GM13977 (cell line): ENCODE results near the gene TIAL1.
"Not testable (repeated sequence)": the region's sequence is repeated elsewhere in the genome, so short reads cannot be mapped to it uniquely, and the experiment has no call there.

Source experiments
- DNase-seq: peaks from one replicate; pipeline ENCODE4 v3.0.0; 2012; ENCODE audit warnings: low spot score
- in situ Hi-C: fragments of 300-500 bp; cut with MboI; formaldehyde crosslinking; loops from one replicate; pipeline ENCODE4 v1.12.0; 2022; ENCODE audit warnings: low sequenced_read_pairs, low pct_unique_long_range_greater_than_20kb, mixed read lengths, inconsistent platforms; ENCODE audit not compliant: unreplicated experiment
- TF ChIP-seq, protein P1 (sequence below): IDR thresholded peaks from 2 replicates; pipeline ENCODE4 v1.5.1; 2012; ENCODE audit warnings: mild to moderate bottlenecking, control low read depth; ENCODE audit not compliant: insufficient read depth; ENCODE audit errors: extremely low read depth, missing control alignments

Gene TIAL1

DNA sequence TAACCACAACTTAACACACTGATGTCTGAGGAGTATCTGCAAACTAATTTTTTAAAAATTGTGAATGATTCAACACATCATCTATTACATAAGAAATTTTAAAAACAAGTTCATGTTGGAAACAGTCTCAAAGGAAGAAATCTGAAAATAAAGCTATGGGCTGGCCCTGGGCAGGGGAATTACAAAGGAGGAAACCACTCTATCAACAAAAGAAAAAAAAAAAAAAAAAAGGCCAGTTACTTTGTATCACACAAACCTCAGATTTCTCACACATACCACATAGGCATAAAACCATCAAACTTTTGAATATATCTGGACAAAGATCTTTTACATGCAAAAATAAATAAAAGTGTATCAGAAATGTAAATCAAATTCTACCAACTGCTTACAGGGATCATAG is 20.8 kb downstream of the TIAL1 start:
- no peak for DNase-seq
- in situ Hi-C loops = no loop called here
- TF ChIP-seq, protein P1, sequence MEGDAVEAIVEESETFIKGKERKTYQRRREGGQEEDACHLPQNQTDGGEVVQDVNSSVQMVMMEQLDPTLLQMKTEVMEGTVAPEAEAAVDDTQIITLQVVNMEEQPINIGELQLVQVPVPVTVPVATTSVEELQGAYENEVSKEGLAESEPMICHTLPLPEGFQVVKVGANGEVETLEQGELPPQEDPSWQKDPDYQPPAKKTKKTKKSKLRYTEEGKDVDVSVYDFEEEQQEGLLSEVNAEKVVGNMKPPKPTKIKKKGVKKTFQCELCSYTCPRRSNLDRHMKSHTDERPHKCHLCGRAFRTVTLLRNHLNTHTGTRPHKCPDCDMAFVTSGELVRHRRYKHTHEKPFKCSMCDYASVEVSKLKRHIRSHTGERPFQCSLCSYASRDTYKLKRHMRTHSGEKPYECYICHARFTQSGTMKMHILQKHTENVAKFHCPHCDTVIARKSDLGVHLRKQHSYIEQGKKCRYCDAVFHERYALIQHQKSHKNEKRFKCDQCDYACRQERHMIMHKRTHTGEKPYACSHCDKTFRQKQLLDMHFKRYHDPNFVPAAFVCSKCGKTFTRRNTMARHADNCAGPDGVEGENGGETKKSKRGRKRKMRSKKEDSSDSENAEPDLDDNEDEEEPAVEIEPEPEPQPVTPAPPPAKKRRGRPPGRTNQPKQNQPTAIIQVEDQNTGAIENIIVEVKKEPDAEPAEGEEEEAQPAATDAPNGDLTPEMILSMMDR = no peak

- TF ChIP-seq, protein P1 = no peak
- DNase-seq = no peak
- in situ Hi-C loops = no loop called here
Measured at GRCh38 chr10:119575506-119575905, 21.3 kb downstream of the TIAL1 start.

DNA sequence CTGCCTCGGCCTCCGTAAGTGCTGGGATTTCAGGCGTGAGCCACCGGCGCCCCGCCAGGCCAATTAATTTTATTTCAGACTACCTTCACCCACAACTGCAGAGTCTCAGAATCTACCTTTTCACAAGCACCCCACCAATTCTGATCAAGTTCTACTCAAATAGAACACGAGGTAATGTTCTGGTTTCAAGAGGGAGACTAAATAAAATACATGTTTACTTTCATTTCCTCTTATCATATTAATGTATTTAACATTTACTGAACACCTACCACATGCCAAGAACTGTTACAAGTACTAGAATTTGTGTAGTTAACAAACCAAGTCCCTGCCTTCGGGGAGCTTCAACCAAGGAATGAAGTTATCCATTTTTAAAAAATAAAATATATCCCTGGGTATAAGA is 28.8 kb downstream of the TIAL1 start:
- TF ChIP-seq, protein P1 = no peak
- in situ Hi-C loops = no loop called here
- DNase-seq = peak; percentile 44

- in situ Hi-C loops = no loop called here
- DNase-seq = no peak
- TF ChIP-seq, protein P1 = no peak
Measured at GRCh38 chr10:119562097-119562496, 34.7 kb downstream of the TIAL1 start.

- DNase-seq, in situ Hi-C loops: not testable (repeated sequence)
Measured at GRCh38 chr10:119559511-119559910, 37.3 kb downstream of the TIAL1 start.

- in situ Hi-C loops, DNase-seq: not testable (repeated sequence)
Measured at GRCh38 chr10:119556081-119556480, 40.7 kb downstream of the TIAL1 start.

DNA sequence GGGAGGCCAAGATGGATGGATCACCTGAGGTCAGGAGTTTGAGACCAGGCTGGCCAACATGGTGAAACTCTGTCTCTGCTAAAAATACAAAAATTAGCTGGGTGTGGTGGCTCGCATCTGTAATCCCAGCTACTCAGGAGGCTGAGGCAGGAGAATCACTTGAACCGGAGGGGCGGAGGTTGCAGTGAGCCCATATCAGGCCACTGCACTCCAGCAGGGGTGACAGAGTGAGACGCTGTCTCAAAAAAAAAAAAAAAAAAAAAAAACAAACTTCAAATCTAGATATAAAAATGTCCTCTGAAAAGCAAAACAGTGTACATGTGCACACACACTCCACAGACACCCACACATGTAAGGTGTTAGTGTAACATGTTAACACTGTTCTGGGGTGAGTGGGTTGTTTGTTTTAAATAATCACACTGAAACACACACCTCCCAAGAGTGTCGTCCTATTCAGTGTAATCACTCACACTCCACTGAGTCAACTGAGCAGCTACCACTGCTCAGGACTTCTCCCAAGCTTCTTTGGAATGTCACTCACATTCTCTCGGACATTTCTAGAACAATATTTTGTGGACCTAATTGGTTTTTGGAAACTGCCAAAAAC is 41.5 kb downstream of the TIAL1 start:
- DNase-seq = no peak
- TF ChIP-seq, protein P1 = no peak
- in situ Hi-C loops = no loop called here

- in situ Hi-C loops = no loop called here
- TF ChIP-seq, protein P1 = no peak
- no peak for DNase-seq
Measured at GRCh38 chr10:119550827-119551226, 45.9 kb downstream of the TIAL1 start.
